ENCODE data around the gene GFRA4.
A peak's percentile ranks its signal among the peaks of the same experiment; 100 is the strongest.

Gene GFRA4

GRCh38 chr20:3659492-3660261, 3.5 kb downstream of the GFRA4 start:
- H3K36me3 ChIP-seq: no peaks in the 10 kb centered on the region
- H3K4me1 ChIP-seq: peaks cover 0 to 12% (median 4%) of the 10 kb centered on the region in 4 donors
- DNase-seq: peak in 1 of 2 donors; percentile 52
- H3K9me3 ChIP-seq: no peaks in the 10 kb centered on the region
- H3K4me3 ChIP-seq: no peak overlapping the region
- H3K27ac ChIP-seq: no peak overlapping the region
- TF ChIP-seq CTCF (IDR thresholded peaks at IDR 0.05): no peak
- peaks cover 0 to 49% of the 10 kb centered on the region in 2 donors for H3K27me3 ChIP-seq
- intact Hi-C loops (cut with DNase I; ENCODE audit: low total_unique reads): no loop called here

GRCh38 chr20:3658716-3659491, 4.3 kb downstream of the GFRA4 start:
- H3K27me3 ChIP-seq: peaks cover 0 to 49% of the 10 kb centered on the region in 2 donors

GRCh38 chr20:3658019-3658715, 5.0 kb downstream of the GFRA4 start:
- peak in 1 of 2 donors; percentile 47 for DNase-seq
- TF ChIP-seq CTCF (IDR thresholded peaks at IDR 0.05): no peak

More at GRCh38 chr20:3658716-3659491, 4.3 kb downstream of the GFRA4 start:
- H3K27ac ChIP-seq: no peak overlapping the region
- H3K4me3 ChIP-seq: no peak overlapping the region
- peaks cover 0 to 12% (median 4%) of the 10 kb centered on the region in 4 donors for H3K4me1 ChIP-seq
- no peaks in the 10 kb centered on the region for H3K36me3 ChIP-seq
- intact Hi-C loops (cut with DNase I; ENCODE audit: low total_unique reads): no loop called here
- peak in 1 of 2 donors; percentile 39 for DNase-seq
- no peaks in the 10 kb centered on the region for H3K9me3 ChIP-seq
- TF ChIP-seq CTCF (IDR thresholded peaks at IDR 0.05): no peak

GRCh38 chr20:3655131-3655405, 8.1 kb downstream of the GFRA4 start:
- Histone ChIP-seq H3K27me3 (peaks cover 0 to 16% of the 10 kb centered on the region in 2 donors), H3K4me3 (no peak overlapping the region), H3K9me3 (peaks cover 0 to 5% (median 0%) of the 10 kb centered on the region in 3 donors), H3K27ac (no peak overlapping the region), H3K36me3 (peaks cover 0 to 19% (median 3%) of the 10 kb centered on the region in 3 donors), H3K4me1 (no peaks in the 10 kb centered on the region)
- no peak for DNase-seq
- intact Hi-C loops (cut with DNase I; ENCODE audit: low total_unique reads): no loop called here
- TF ChIP-seq CTCF (IDR thresholded peaks at IDR 0.05): no peak

More at GRCh38 chr20:3658019-3658715, 5.0 kb downstream of the GFRA4 start:
- peaks cover 0 to 47% of the 10 kb centered on the region in 2 donors for H3K27me3 ChIP-seq
- peaks cover 0 to 12% (median 4%) of the 10 kb centered on the region in 4 donors for H3K4me1 ChIP-seq
- H3K4me3 ChIP-seq: no peak overlapping the region
- no peak overlapping the region for H3K27ac ChIP-seq
- intact Hi-C loops (cut with DNase I; ENCODE audit: low total_unique reads): no loop called here
- no peaks in the 10 kb centered on the region for H3K36me3 ChIP-seq
- H3K9me3 ChIP-seq: peaks cover 0 to 3% (median 0%) of the 10 kb centered on the region in 3 donors

- Histone ChIP-seq H3K27me3 (peaks cover 0 to 11% of the 10 kb centered on the region in 2 donors), H3K9me3 (peaks cover 0 to 5% (median 0%) of the 10 kb centered on the region in 3 donors), H3K4me1 (no peaks in the 10 kb centered on the region), H3K27ac (no peak overlapping the region), H3K36me3 (peaks cover 0 to 23% (median 3%) of the 10 kb centered on the region in 3 donors), H3K4me3 (no peak overlapping the region)
- intact Hi-C loops (cut with DNase I; ENCODE audit: low total_unique reads): no loop called here
- DNase-seq: no peak
- no peak for TF ChIP-seq CTCF (IDR thresholded peaks at IDR 0.05)
These were observed 8.7 kb downstream of the GFRA4 start for GRCh38 chr20:3654326-3655130.

Data from tibial artery (tissue), 4 donors.